ENCODE data around the gene EXOC4. TPM values are rescaled to one million over a fixed set of nuclear protein-coding genes. Genes with fewer than 3 reads are reported as not detected.

The EXOC4 gene
- total and polyA plus RNA-seq, 2 donors from 2014 or later, result 22.8 to 78.7 TPM

- Histone ChIP-seq H3K9ac (ENCODE audit: low read length in 3 of 3) (no peak overlapping the region), H3K9me3 (ENCODE audit: control insufficient read depth in 2 of 3, insufficient read depth in 1 of 3, low read length in 3 of 3) (no peaks in the 10 kb centered on the region), H3K4me1 (ENCODE audit: control insufficient read depth in 2 of 3, insufficient read depth in 2 of 3, low read depth in 1 of 3, low read length in 3 of 3) (no peaks in the 10 kb centered on the region), H3K27ac (ENCODE audit: low read depth in 2 of 2, low read length in 2 of 2) (no peak overlapping the region), H3K4me3 (ENCODE audit: low read length in 3 of 3) (no peak overlapping the region), H3K27me3 (ENCODE audit: control insufficient read depth, insufficient read depth, low read length) (no peaks in the 10 kb centered on the region), H3K36me3 (ENCODE audit: control insufficient read depth in 2 of 3, insufficient read depth in 3 of 3, low read length in 3 of 3) (no peaks in the 10 kb centered on the region)
- FAIRE-seq (no peak), DNase-seq (no peak)
- TF ChIP-seq, protein P1, sequence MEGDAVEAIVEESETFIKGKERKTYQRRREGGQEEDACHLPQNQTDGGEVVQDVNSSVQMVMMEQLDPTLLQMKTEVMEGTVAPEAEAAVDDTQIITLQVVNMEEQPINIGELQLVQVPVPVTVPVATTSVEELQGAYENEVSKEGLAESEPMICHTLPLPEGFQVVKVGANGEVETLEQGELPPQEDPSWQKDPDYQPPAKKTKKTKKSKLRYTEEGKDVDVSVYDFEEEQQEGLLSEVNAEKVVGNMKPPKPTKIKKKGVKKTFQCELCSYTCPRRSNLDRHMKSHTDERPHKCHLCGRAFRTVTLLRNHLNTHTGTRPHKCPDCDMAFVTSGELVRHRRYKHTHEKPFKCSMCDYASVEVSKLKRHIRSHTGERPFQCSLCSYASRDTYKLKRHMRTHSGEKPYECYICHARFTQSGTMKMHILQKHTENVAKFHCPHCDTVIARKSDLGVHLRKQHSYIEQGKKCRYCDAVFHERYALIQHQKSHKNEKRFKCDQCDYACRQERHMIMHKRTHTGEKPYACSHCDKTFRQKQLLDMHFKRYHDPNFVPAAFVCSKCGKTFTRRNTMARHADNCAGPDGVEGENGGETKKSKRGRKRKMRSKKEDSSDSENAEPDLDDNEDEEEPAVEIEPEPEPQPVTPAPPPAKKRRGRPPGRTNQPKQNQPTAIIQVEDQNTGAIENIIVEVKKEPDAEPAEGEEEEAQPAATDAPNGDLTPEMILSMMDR (IDR thresholded peaks at IDR 0.05; ENCODE audit: borderline replicate concordance, extremely low read depth, insufficient read depth), result no peak
- intact Hi-C loops (cut with DNase I), result no loop called here
Measured at GRCh38 chr7:133613250-133613790, 360.4 kb downstream of the EXOC4 start.

DNA sequence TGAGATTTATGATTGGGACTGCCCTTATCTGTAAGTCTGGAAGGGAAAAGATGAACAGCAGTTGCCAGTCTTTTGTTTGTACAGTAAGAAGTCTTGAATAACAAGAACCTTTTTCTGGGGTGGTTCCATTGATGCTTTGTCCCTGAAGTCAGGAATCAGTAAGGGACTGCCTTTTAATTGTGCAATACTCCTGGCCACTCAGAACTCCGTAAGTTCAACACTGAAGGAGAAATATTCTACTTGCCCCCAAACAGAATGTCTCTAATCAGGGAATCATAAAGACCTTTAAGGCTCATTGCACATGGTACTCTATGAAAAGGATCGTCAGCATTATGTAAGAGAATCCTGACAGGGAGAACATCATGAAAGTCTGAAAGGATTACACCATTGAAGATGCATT lies 361.4 kb downstream of the EXOC4 start:
- intact Hi-C loops (cut with DNase I), result no loop called here
- no peaks in the 10 kb centered on the region for H3K9me3 ChIP-seq (ENCODE audit: control insufficient read depth in 2 of 3, insufficient read depth in 1 of 3, low read length in 3 of 3)
- no peak for FAIRE-seq

DNA sequence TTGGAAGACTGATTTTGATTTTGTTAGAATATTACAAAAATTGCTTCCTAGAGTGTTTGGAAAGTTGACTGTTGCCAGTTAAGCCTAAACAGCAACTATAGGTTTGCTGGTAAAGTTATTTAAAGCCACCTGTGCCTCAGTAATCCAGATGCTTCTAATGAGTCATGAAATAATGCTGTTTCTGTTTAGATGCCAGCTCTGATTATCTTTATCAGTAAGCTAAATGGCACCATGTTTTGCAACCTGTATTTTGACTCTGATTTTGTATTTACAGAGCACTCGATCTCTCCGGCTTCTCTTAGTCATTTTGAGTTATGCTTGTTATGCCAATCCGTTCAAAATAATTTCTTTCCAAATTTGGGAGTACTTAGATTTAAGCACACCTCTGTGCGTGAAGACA lies 366.1 kb downstream of the EXOC4 start:
- Histone ChIP-seq H3K4me3 (ENCODE audit: low read length in 3 of 3) (no peak overlapping the region), H3K27ac (ENCODE audit: low read depth in 2 of 2, low read length in 2 of 2) (no peak overlapping the region), H3K36me3 (ENCODE audit: control insufficient read depth in 2 of 3, insufficient read depth in 3 of 3, low read length in 3 of 3) (no peaks in the 10 kb centered on the region), H3K4me1 (ENCODE audit: control insufficient read depth in 2 of 3, insufficient read depth in 2 of 3, low read depth in 1 of 3, low read length in 3 of 3) (no peaks in the 10 kb centered on the region), H3K27me3 (ENCODE audit: control insufficient read depth, insufficient read depth, low read length) (no peaks in the 10 kb centered on the region), H3K9me3 (ENCODE audit: control insufficient read depth in 2 of 3, insufficient read depth in 1 of 3, low read length in 3 of 3) (no peaks in the 10 kb centered on the region), H3K9ac (ENCODE audit: low read length in 3 of 3) (no peak overlapping the region)
- TF ChIP-seq, protein P1 (IDR thresholded peaks at IDR 0.05; ENCODE audit: borderline replicate concordance, extremely low read depth, insufficient read depth), result no peak
- intact Hi-C loops (cut with DNase I), result no loop called here
- FAIRE-seq (no peak), DNase-seq (no peak)

More for the DNA sequence above, 361.4 kb downstream of the EXOC4 start:
- TF ChIP-seq, protein P1 (IDR thresholded peaks at IDR 0.05; ENCODE audit: borderline replicate concordance, extremely low read depth, insufficient read depth), result no peak
- Histone ChIP-seq H3K36me3 (ENCODE audit: control insufficient read depth in 2 of 3, insufficient read depth in 3 of 3, low read length in 3 of 3) (no peaks in the 10 kb centered on the region), H3K4me1 (ENCODE audit: control insufficient read depth in 2 of 3, insufficient read depth in 2 of 3, low read depth in 1 of 3, low read length in 3 of 3) (no peaks in the 10 kb centered on the region), H3K27me3 (ENCODE audit: control insufficient read depth, insufficient read depth, low read length) (no peaks in the 10 kb centered on the region), H3K27ac (ENCODE audit: low read depth in 2 of 2, low read length in 2 of 2) (no peak overlapping the region), H3K4me3 (ENCODE audit: low read length in 3 of 3) (no peak overlapping the region), H3K9ac (ENCODE audit: low read length in 3 of 3) (no peak overlapping the region)
- DNase-seq, result no peak

DNA sequence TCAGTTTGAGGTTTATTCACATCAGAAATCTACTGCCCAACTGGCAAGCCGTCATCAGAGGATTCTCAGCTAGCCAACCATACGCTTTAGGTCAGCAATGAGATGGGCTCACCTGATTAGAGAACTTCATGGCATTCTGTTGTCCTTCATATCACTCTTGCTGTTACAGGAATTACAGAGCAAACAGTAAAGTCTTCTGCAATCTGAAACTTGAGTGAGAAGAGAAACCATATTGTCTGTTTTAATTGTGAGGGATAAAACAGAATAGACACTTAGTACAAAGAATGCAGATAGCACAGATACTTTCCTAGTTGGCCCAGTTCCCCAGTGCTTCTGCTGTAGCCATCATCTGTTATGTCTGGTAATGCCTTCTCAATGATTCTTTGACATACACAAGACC lies 366.6 kb downstream of the EXOC4 start:
- H3K4me1 ChIP-seq (ENCODE audit: control insufficient read depth in 2 of 3, insufficient read depth in 2 of 3, low read depth in 1 of 3, low read length in 3 of 3), result no peaks in the 10 kb centered on the region
- no peak overlapping the region for H3K27ac ChIP-seq (ENCODE audit: low read depth in 2 of 2, low read length in 2 of 2)
- H3K27me3 ChIP-seq (ENCODE audit: control insufficient read depth, insufficient read depth, low read length), result no peaks in the 10 kb centered on the region
- no peak overlapping the region for H3K4me3 ChIP-seq (ENCODE audit: low read length in 3 of 3)
- no peaks in the 10 kb centered on the region for H3K36me3 ChIP-seq (ENCODE audit: control insufficient read depth in 2 of 3, insufficient read depth in 3 of 3, low read length in 3 of 3)
- DNase-seq, result no peak
- no peak overlapping the region for H3K9ac ChIP-seq (ENCODE audit: low read length in 3 of 3)
- TF ChIP-seq, protein P1 (IDR thresholded peaks at IDR 0.05; ENCODE audit: borderline replicate concordance, extremely low read depth, insufficient read depth), result no peak
- intact Hi-C loops (cut with DNase I), result no loop called here
- no peak for FAIRE-seq
- H3K9me3 ChIP-seq (ENCODE audit: control insufficient read depth in 2 of 3, insufficient read depth in 1 of 3, low read length in 3 of 3), result no peaks in the 10 kb centered on the region

All from kidney (tissue), 14 donors.